ENCODE results near the gene AGXT. TPM values are rescaled to one million over a fixed set of nuclear protein-coding genes. Genes with fewer than 3 reads are reported as not detected.

The AGXT gene
- total RNA-seq, 2 donors from 2014 or later: 1.9 to 6.1 TPM

GRCh38 chr2:240821429-240821778 lies 47.2 kb upstream of the AGXT start:
- H3K36me3 ChIP-seq: no peaks in the 10 kb centered on the region
- TF ChIP-seq CTCF (IDR thresholded peaks at IDR 0.05): no peak
- H3K9ac ChIP-seq (ENCODE audit: low read depth in 2 of 2, low read length in 2 of 2): no peak overlapping the region
- H3K4me3 ChIP-seq: no peak overlapping the region
- no peak overlapping the region for H3K27ac ChIP-seq
- H3K4me1 ChIP-seq: no peaks in the 10 kb centered on the region
- DNase-seq: no peak
- H3K27me3 ChIP-seq: peaks cover 54% of the 10 kb centered on the region
- intact Hi-C loops (cut with DNase I): no loop called here
- no peaks in the 10 kb centered on the region for H3K9me3 ChIP-seq

GRCh38 chr2:240822280-240822847 lies 46.3 kb upstream of the AGXT start:
- peaks cover 59% of the 10 kb centered on the region for H3K27me3 ChIP-seq
- H3K36me3 ChIP-seq: no peaks in the 10 kb centered on the region

GRCh38 chr2:240823449-240824336 lies 44.9 kb upstream of the AGXT start:
- no peak for DNase-seq
- no peak for TF ChIP-seq CTCF (IDR thresholded peaks at IDR 0.05)
- Histone ChIP-seq H3K4me3 (no peak overlapping the region), H3K9ac (ENCODE audit: low read depth in 2 of 2, low read length in 2 of 2) (no peak overlapping the region), H3K27me3 (peaks cover 49% of the 10 kb centered on the region), H3K4me1 (no peaks in the 10 kb centered on the region), H3K27ac (no peak overlapping the region), H3K36me3 (no peaks in the 10 kb centered on the region), H3K9me3 (no peaks in the 10 kb centered on the region)
- intact Hi-C loops (cut with DNase I): no loop called here

More at GRCh38 chr2:240822280-240822847, 46.3 kb upstream of the AGXT start:
- no peak for TF ChIP-seq CTCF (IDR thresholded peaks at IDR 0.05)
- Histone ChIP-seq H3K9me3 (no peaks in the 10 kb centered on the region), H3K9ac (ENCODE audit: low read depth in 2 of 2, low read length in 2 of 2) (no peak overlapping the region), H3K27ac (no peak overlapping the region), H3K4me1 (no peaks in the 10 kb centered on the region), H3K4me3 (no peak overlapping the region)
- DNase-seq: no peak
- intact Hi-C loops (cut with DNase I): no loop called here

GRCh38 chr2:240825476-240825875 lies 43.1 kb upstream of the AGXT start:
- DNase-seq: no peak
- intact Hi-C loops (cut with DNase I): no loop called here
- H3K27ac ChIP-seq: no peak overlapping the region
- no peak overlapping the region for H3K9ac ChIP-seq (ENCODE audit: low read depth in 2 of 2, low read length in 2 of 2)
- no peaks in the 10 kb centered on the region for H3K36me3 ChIP-seq
- TF ChIP-seq CTCF (IDR thresholded peaks at IDR 0.05): no peak
- no peaks in the 10 kb centered on the region for H3K9me3 ChIP-seq
- no peaks in the 10 kb centered on the region for H3K4me1 ChIP-seq
- no peak overlapping the region for H3K4me3 ChIP-seq
- H3K27me3 ChIP-seq: peaks cover 46% of the 10 kb centered on the region

GRCh38 chr2:240831594-240832204 lies 36.9 kb upstream of the AGXT start:
- no peaks in the 10 kb centered on the region for H3K4me1 ChIP-seq
- DNase-seq: no peak
- peaks cover 17% of the 10 kb centered on the region for H3K27me3 ChIP-seq
- no peak overlapping the region for H3K9ac ChIP-seq (ENCODE audit: low read depth in 2 of 2, low read length in 2 of 2)
- no peak overlapping the region for H3K4me3 ChIP-seq
- TF ChIP-seq CTCF (IDR thresholded peaks at IDR 0.05): no peak
- H3K36me3 ChIP-seq: no peaks in the 10 kb centered on the region
- H3K9me3 ChIP-seq: no peaks in the 10 kb centered on the region
- no peak overlapping the region for H3K27ac ChIP-seq
- intact Hi-C loops (cut with DNase I): no loop called here

Measured in colonic mucosa (tissue), 4 donors.